SK-N-SH (cell line): ENCODE data around the gene COL6A6. TPM values are rescaled to one million over a fixed set of nuclear protein-coding genes. Genes with fewer than 3 reads are reported as not detected.

Experiments used
- CTCF ChIA-PET: fragments of 300-600, 350-600 bp; formaldehyde crosslinking; extraction: SDS; loops from one replicate; lab custom pipeline; 2021; lab: Yijun Ruan, JAX
- POLR2A ChIA-PET: fragments of 350-600 bp; sonication (Branson Sonifier 250); formaldehyde crosslinking; extraction: SDS; loops from one replicate; lab custom pipeline; 2020; ENCODE audit warnings: antibody characterized with exemption, inconsistent platforms; lab: Yijun Ruan, JAX
- DNase-seq: peaks from one replicate; pipeline ENCODE4 v3.0.0; 2012
- H2AFZ ChIP-seq: fragments of 200-600 bp; sonication (generic); 2 replicates; pipeline ENCODE4 v1.8.1; 2016; ENCODE audit warnings: antibody characterized with exemption, mild to moderate bottlenecking, low read depth
- H3F3A ChIP-seq: fragments of 200-600 bp; sonication (generic); replicated peaks from 2 replicates; pipeline ENCODE3; 2016; ENCODE audit warnings: antibody characterized with exemption, mild to moderate bottlenecking; ENCODE audit not compliant: insufficient read depth
- H3K27ac ChIP-seq, 2 experiments: fragments of 200-500 bp in 1 of 2; fragments of 200-600 bp in 1 of 2; sonication (Bioruptor generic) in 1 of 2; sonication (generic), shearing (Covaris generic) in 1 of 2; 2 replicates each; pipeline versions ENCODE4 v1.5.1 to v1.6.1; 2014 to 2016; ENCODE audit warnings: low read depth in 2 of 2, inconsistent platforms in 1 of 2, low read length in 1 of 2, mild to moderate bottlenecking in 1 of 2, mixed read lengths in 1 of 2
- H3K27me3 ChIP-seq: fragments of 200-600 bp; sonication (generic), shearing (Covaris generic); 2 replicates; pipeline ENCODE4 v1.6.1; 2016; ENCODE audit warnings: mixed run types; ENCODE audit not compliant: insufficient read depth
- H3K36me3 ChIP-seq, 2 experiments: fragments of 200-500 bp in 1 of 2; fragments of 200-600 bp in 1 of 2; sonication (Bioruptor generic) in 1 of 2; sonication (generic) in 1 of 2; replicated peaks in 1 of 2; 2 replicates each; pipeline versions ENCODE3 to v1.5.1; 2014 to 2016; ENCODE audit warnings: low read length in 1 of 2, mild to moderate bottlenecking in 1 of 2; ENCODE audit not compliant: insufficient read depth in 2 of 2, control insufficient read depth in 1 of 2
- H3K4me1 ChIP-seq, 2 experiments: fragments of 200-500 bp in 1 of 2; fragments of 200-600 bp in 1 of 2; sonication (Bioruptor generic) in 1 of 2; sonication (generic), shearing (Covaris generic) in 1 of 2; 2 replicates each; pipeline versions ENCODE4 v1.5.1 to v1.6.1; 2014 to 2016; ENCODE audit warnings: low read depth in 1 of 2, low read length in 1 of 2, mixed run types in 1 of 2; ENCODE audit not compliant: insufficient read depth in 2 of 2, control insufficient read depth in 1 of 2
- H3K4me2 ChIP-seq: fragments of 200-600 bp; sonication (generic), shearing (Covaris generic); 2 replicates; pipeline ENCODE4 v1.6.1; 2017; ENCODE audit warnings: mixed run types
- H3K4me3 ChIP-seq, 2 experiments: fragments of 200-500 bp in 1 of 2; fragments of 200-600 bp in 1 of 2; sonication (Bioruptor generic) in 1 of 2; sonication (generic), shearing (Covaris generic) in 1 of 2; 2 replicates each; pipeline versions ENCODE4 v1.5.1 to v1.8.1; 2014 to 2016; ENCODE audit warnings: low read depth in 2 of 2, inconsistent platforms in 1 of 2, low read length in 1 of 2, mild to moderate bottlenecking in 1 of 2, mixed read lengths in 1 of 2, moderate library complexity in 1 of 2
- H3K79me2 ChIP-seq: fragments of 200-600 bp; sonication (generic); 2 replicates; pipeline ENCODE4 v1.8.1; 2017; ENCODE audit warnings: mild to moderate bottlenecking; ENCODE audit not compliant: insufficient read depth
- H3K9ac ChIP-seq: fragments of 200-600 bp; sonication (generic); 2 replicates; pipeline ENCODE4 v1.6.1; 2017; ENCODE audit warnings: mixed run types
- H3K9me2 ChIP-seq: fragments of 200-600 bp; sonication (generic); 2 replicates; pipeline ENCODE4 v1.6.1; 2017; ENCODE audit warnings: mixed run types
- H3K9me3 ChIP-seq: fragments of 200-600 bp; sonication (generic); 2 replicates; pipeline ENCODE4 v1.6.1; 2017; ENCODE audit warnings: mixed run types, mild to moderate bottlenecking, moderate library complexity
- H4K20me1 ChIP-seq: fragments of 200-600 bp; sonication (generic); 2 replicates; pipeline ENCODE4 v1.6.1; 2017; ENCODE audit warnings: mild to moderate bottlenecking, mixed run types; ENCODE audit not compliant: insufficient read depth
- CTCF ChIP-seq: fragments of 200-600 bp; sonication (generic); IDR thresholded peaks from 2 replicates; pipeline ENCODE4 v1.6.1; 2017; ENCODE audit warnings: antibody characterized with exemption, mild to moderate bottlenecking, moderate library complexity
- EZH2phosphoT487 ChIP-seq: fragments of 200-600 bp; sonication (generic); IDR thresholded peaks from 2 replicates; pipeline ENCODE4 v1.6.1; 2017; ENCODE audit warnings: low read depth, mixed run types, mild to moderate bottlenecking, antibody characterized with exemption, moderate library complexity, borderline replicate concordance
- FOSL2 ChIP-seq: IDR thresholded peaks from 2 replicates; pipeline ENCODE4 v1.4.0; 2012; ENCODE audit warnings: low read depth, mild to moderate bottlenecking, moderate library complexity, borderline replicate concordance
- FOXM1 ChIP-seq: IDR thresholded peaks from 2 replicates; pipeline ENCODE4 v1.4.0; 2012; ENCODE audit warnings: low read depth, mild to moderate bottlenecking
- GABPA ChIP-seq: IDR thresholded peaks from 2 replicates; pipeline ENCODE4 v1.4.0; 2012; ENCODE audit warnings: low read depth, mild to moderate bottlenecking
- GATA2 ChIP-seq: sonication (generic); formaldehyde crosslinking; IDR thresholded peaks from 2 replicates; pipeline ENCODE4 v1.5.0; 2020; ENCODE audit warnings: mild to moderate bottlenecking, missing genetic modification reagents
- MAX ChIP-seq: IDR thresholded peaks from 2 replicates; pipeline ENCODE4 v1.4.0; 2012; ENCODE audit warnings: low read depth
- NFIC ChIP-seq: IDR thresholded peaks from 2 replicates; pipeline ENCODE4 v1.4.0; 2012; ENCODE audit warnings: borderline replicate concordance
- NRF1 ChIP-seq: IDR thresholded peaks from 2 replicates; pipeline ENCODE4 v1.6.1; 2012; ENCODE audit warnings: low read depth, mild to moderate bottlenecking, low read length
- PBX3 ChIP-seq: IDR thresholded peaks from 2 replicates; pipeline ENCODE4; 2012
- POLR2AphosphoS5 ChIP-seq: IDR thresholded peaks from 2 replicates; pipeline ENCODE4 v1.6.1; 2012; ENCODE audit warnings: low read depth, low read length
- REST ChIP-seq: IDR thresholded peaks from 2 replicates; pipeline ENCODE4 v1.6.1; 2012; ENCODE audit warnings: mild to moderate bottlenecking, low read depth, low read length, moderate library complexity
- SMC3 ChIP-seq: IDR thresholded peaks from 2 replicates; pipeline ENCODE4 v1.6.1; 2012; ENCODE audit warnings: low read depth, low read length, improper control_type of control experiment
- YY1 ChIP-seq: IDR thresholded peaks from 2 replicates; pipeline ENCODE4 v1.4.0; 2012; ENCODE audit warnings: low read depth, mild to moderate bottlenecking
- WGBS: methylation state at CpG from one replicate; pipeline ENCODE4 v1.1.6; 2017; ENCODE audit warnings: low lambda C conversion rate; 5-methylcytosine and 5-hydroxymethylcytosine counted together
- polyA plus RNA-seq, 3 experiments: library from polyadenylated mRNA; depleted of rRNA; stranded (reverse); fragments of >200 nt; gene quantifications; 2 replicates each; pipeline ENCODE4 v1.2.3, GENCODE V29; 2012

Gene COL6A6
- polyA plus RNA-seq, 1 of the 3 experiments (the other 2 are of a cell fraction), result not detected

GRCh38 chr3:130490241-130490640 lies 26.7 kb upstream of the COL6A6 start:
- H3K79me2 ChIP-seq, result no peaks in the 10 kb centered on the region
- TF ChIP-seq FOXM1 (no peak), CTCF (no peak), PBX3 (no peak), NFIC (no peak), MAX (no peak), GABPA (no peak)
- no peak overlapping the region for H2AFZ ChIP-seq

GRCh38 chr3:130491431-130491830 lies 25.5 kb upstream of the COL6A6 start:
- H3F3A ChIP-seq, result no peaks in the 10 kb centered on the region
- H3K4me2 ChIP-seq, result no peak overlapping the region
- H4K20me1 ChIP-seq, result no peaks in the 10 kb centered on the region
- no peak overlapping the region for H3K9ac ChIP-seq
- no peak overlapping the region for H3K27ac ChIP-seq
- H3K9me2 ChIP-seq, result no peaks in the 10 kb centered on the region
- DNase-seq, result no peak
- no peak overlapping the region for H3K4me3 ChIP-seq
- no peaks in the 10 kb centered on the region for H3K36me3 ChIP-seq
- POLR2A ChIA-PET, result no interaction called here
- WGBS, result 24% methylated on average over 6 of the region's 6 CpGs
- H3K9me3 ChIP-seq, result no peaks in the 10 kb centered on the region
- H2AFZ ChIP-seq, result no peak overlapping the region
- peaks cover 0 to 9% of the 10 kb centered on the region in 2 experiments; a peak in 1 of 4 replicates for H3K4me1 ChIP-seq
- TF ChIP-seq GATA2 (CRISPR knock-in tag) (peak; percentile 37; the same call in 1 of the 2 replicates), SMC3 (no peak)
- TF ChIP-seq, all 33 proteins: peak for 1
- Histone ChIP-seq H3K79me2 (no peaks in the 10 kb centered on the region), H3K27me3 (no peaks in the 10 kb centered on the region)
- CTCF ChIA-PET, result interaction anchor here (0.8 kb wide), 1 partner anchor 216 kb away, joined by 3 read pairs; no protein-coding TSS in a partner anchor

More at GRCh38 chr3:130490241-130490640, 26.7 kb upstream of the COL6A6 start:
- Histone ChIP-seq H3K27me3 (no peaks in the 10 kb centered on the region), H3K9ac (no peak overlapping the region), H3F3A (no peaks in the 10 kb centered on the region), H4K20me1 (no peaks in the 10 kb centered on the region), H3K4me2 (no peak overlapping the region), H3K9me3 (no peaks in the 10 kb centered on the region), H3K27ac (no peak overlapping the region), H3K36me3 (no peaks in the 10 kb centered on the region), H3K4me1 (peaks cover 0 to 9% of the 10 kb centered on the region in 2 experiments; a peak in 1 of 4 replicates), H3K4me3 (no peak overlapping the region), H3K9me2 (no peaks in the 10 kb centered on the region)
- ChIA-PET POLR2A (no interaction called here), CTCF (no interaction called here)
- DNase-seq, result no peak
- 18% methylated on average over 1 of the region's 1 CpG for WGBS

- ChIA-PET CTCF (interaction anchor here (1.0 to 2.6 kb wide), 3 partner anchors 34 to 229 kb away, joined by 3 to 11 read pairs (median 3); no protein-coding TSS in a partner anchor), POLR2A (no interaction called here)
- no peak for DNase-seq
- H3K4me2 ChIP-seq, result no peak overlapping the region
- H3K9ac ChIP-seq, result no peak overlapping the region
- H3K27me3 ChIP-seq, result no peaks in the 10 kb centered on the region
- no peak overlapping the region for H3K4me3 ChIP-seq
- H3K9me3 ChIP-seq, result no peaks in the 10 kb centered on the region
- H3K27ac ChIP-seq, result no peak overlapping the region
- no peaks in the 10 kb centered on the region for H3F3A ChIP-seq
- no peaks in the 10 kb centered on the region for H3K79me2 ChIP-seq
- no peaks in the 10 kb centered on the region for H3K9me2 ChIP-seq
- no peaks in the 10 kb centered on the region for H4K20me1 ChIP-seq
- H2AFZ ChIP-seq, result no peak overlapping the region
- H3K36me3 ChIP-seq, result no peaks in the 10 kb centered on the region
- H3K4me1 ChIP-seq, result no peaks in the 10 kb centered on the region
- WGBS, result 22% methylated on average over 2 of the region's 2 CpGs
- TF ChIP-seq FOSL2, result no peak
- TF ChIP-seq EZH2phosphoT487, result no peak
- TF ChIP-seq POLR2AphosphoS5, result no peak
- no peak for TF ChIP-seq SMC3
- no peak for TF ChIP-seq PBX3
- TF ChIP-seq NRF1, result no peak
- TF ChIP-seq REST, result no peak
- no peak for TF ChIP-seq YY1
- TF ChIP-seq NFIC, result no peak
Observed at GRCh38 chr3:130504701-130505100, 12.3 kb upstream of the COL6A6 start.
